GM18502 (cell line): ENCODE data around the gene VRK3.
"Not testable (repeated sequence)": the region's sequence is repeated elsewhere in the genome, so short reads cannot be mapped to it uniquely, and the experiment has no call there.

Source experiments
- ATAC-seq: cut with Tn5 transposase; IDR thresholded peaks from one replicate; pipeline ENCODE4 v1.9.1; 2021; ENCODE audit warnings: mild to moderate bottlenecking; ENCODE audit not compliant: unreplicated experiment, poor library complexity

The VRK3 gene

GRCh38 chr19:49960980-49961379 lies 64.2 kb downstream of the VRK3 start, which contains the start of gene SIGLEC11:
TSS of gene SIGLEC11 (minus strand) at chr19:49961172. CDS start at chr19:49961081, 91 bp downstream.
- not testable (repeated sequence) for ATAC-seq

- ATAC-seq: not testable (repeated sequence)
These were observed 65.3 kb downstream of the VRK3 start for GRCh38 chr19:49959892-49960291.

GRCh38 chr19:49958596-49958995 lies 66.6 kb downstream of the VRK3 start:
- ATAC-seq: not testable (repeated sequence)

- not testable (repeated sequence) for ATAC-seq
These were observed 67.0 kb downstream of the VRK3 start for GRCh38 chr19:49958144-49958543.

GRCh38 chr19:49957262-49957915 lies 67.8 kb downstream of the VRK3 start:
- no peak for ATAC-seq

GRCh38 chr19:49956115-49956495 lies 69.1 kb downstream of the VRK3 start:
- no peak for ATAC-seq

GRCh38 chr19:49954933-49955332 lies 70.2 kb downstream of the VRK3 start:
- no peak for ATAC-seq

- ATAC-seq: no peak
These were observed 70.9 kb downstream of the VRK3 start for GRCh38 chr19:49954092-49954829.

- no peak for ATAC-seq
These were observed 71.8 kb downstream of the VRK3 start for GRCh38 chr19:49953416-49953815.

- no peak for ATAC-seq
These were observed 72.3 kb downstream of the VRK3 start for GRCh38 chr19:49952906-49953305.

GRCh38 chr19:49952479-49952836 lies 72.7 kb downstream of the VRK3 start:
- no peak for ATAC-seq

- no peak for ATAC-seq
These were observed 73.2 kb downstream of the VRK3 start for GRCh38 chr19:49951806-49952478.

GRCh38 chr19:49950956-49951526 lies 74.1 kb downstream of the VRK3 start:
- no peak for ATAC-seq

- no peak for ATAC-seq
These were observed 74.6 kb downstream of the VRK3 start for GRCh38 chr19:49950590-49950948.

GRCh38 chr19:49949742-49950589 lies 75.2 kb downstream of the VRK3 start:
- no peak for ATAC-seq

GRCh38 chr19:49946415-49946814 lies 78.8 kb downstream of the VRK3 start:
- ATAC-seq: no peak

GRCh38 chr19:49944567-49944966 lies 80.6 kb downstream of the VRK3 start:
- not testable (repeated sequence) for ATAC-seq

GRCh38 chr19:49940482-49940791 lies 84.7 kb downstream of the VRK3 start:
- no peak for ATAC-seq

GRCh38 chr19:49939721-49940481 lies 85.3 kb downstream of the VRK3 start:
- no peak for ATAC-seq

GRCh38 chr19:49938662-49939061 lies 86.5 kb downstream of the VRK3 start:
- ATAC-seq: no peak
